ENCODE measurements around the gene ZNF3.

ZNF3 gene

GRCh38 chr7:100100420-100101015 is 19.0 kb upstream of the ZNF3 start:
- no peak for TF ChIP-seq CTCF (IDR thresholded peaks at IDR 0.05; ENCODE audit: low read depth, low read length, missing control alignments)
- DNase-seq (ENCODE audit: low read depth) = peak; percentile 96
- in situ Hi-C loops (cut with HindIII; ENCODE audit: low sequenced_read_pairs) = no loop called here
- peak overlapping the region; percentile 85 for H3K4me3 ChIP-seq (ENCODE audit: low read depth, low read length)

GRCh38 chr7:100099452-100099851 is 17.9 kb upstream of the ZNF3 start:
- in situ Hi-C loops (cut with HindIII; ENCODE audit: low sequenced_read_pairs) = loop anchor here (5.0 kb wide), 1 partner anchor 67 kb away; no protein-coding TSS in a partner anchor
- no peak for TF ChIP-seq CTCF (IDR thresholded peaks at IDR 0.05; ENCODE audit: low read depth, low read length, missing control alignments)
- peak overlapping the region; percentile 85 for H3K4me3 ChIP-seq (ENCODE audit: low read depth, low read length)
- no peak for DNase-seq (ENCODE audit: low read depth)

- in situ Hi-C loops (cut with HindIII; ENCODE audit: low sequenced_read_pairs) = loop anchor here (5.0 kb wide), 1 partner anchor 67 kb away; no protein-coding TSS in a partner anchor
- no peak overlapping the region for H3K4me3 ChIP-seq (ENCODE audit: low read depth, low read length)
- DNase-seq (ENCODE audit: low read depth) = no peak
- no peak for TF ChIP-seq CTCF (IDR thresholded peaks at IDR 0.05; ENCODE audit: low read depth, low read length, missing control alignments)
These were observed 17.4 kb upstream of the ZNF3 start for GRCh38 chr7:100098913-100099312.

- in situ Hi-C loops (cut with HindIII; ENCODE audit: low sequenced_read_pairs) = loop anchor here (5.0 kb wide), 1 partner anchor 63 kb away; no protein-coding TSS in a partner anchor
- no peak overlapping the region for H3K4me3 ChIP-seq (ENCODE audit: low read depth, low read length)
- no peak for TF ChIP-seq CTCF (IDR thresholded peaks at IDR 0.05; ENCODE audit: low read depth, low read length, missing control alignments)
These were observed 14.2 kb upstream of the ZNF3 start for GRCh38 chr7:100095704-100096103.

GRCh38 chr7:100095289-100095688 is 13.8 kb upstream of the ZNF3 start:
- in situ Hi-C loops (cut with HindIII; ENCODE audit: low sequenced_read_pairs) = loop anchor here (5.0 kb wide), 1 partner anchor 63 kb away; no protein-coding TSS in a partner anchor
- TF ChIP-seq CTCF (IDR thresholded peaks at IDR 0.05; ENCODE audit: low read depth, low read length, missing control alignments) = no peak
- DNase-seq (ENCODE audit: low read depth) = no peak
- no peak overlapping the region for H3K4me3 ChIP-seq (ENCODE audit: low read depth, low read length)

More at GRCh38 chr7:100095704-100096103, 14.2 kb upstream of the ZNF3 start:
- DNase-seq (ENCODE audit: low read depth) = no peak

GRCh38 chr7:100093925-100094486 is 12.5 kb upstream of the ZNF3 start:
- H3K4me3 ChIP-seq (ENCODE audit: low read depth, low read length) = no peak overlapping the region
- in situ Hi-C loops (cut with HindIII; ENCODE audit: low sequenced_read_pairs) = no loop called here
- DNase-seq (ENCODE audit: low read depth) = no peak
- no peak for TF ChIP-seq CTCF (IDR thresholded peaks at IDR 0.05; ENCODE audit: low read depth, low read length, missing control alignments)
